BJ (cell line): ENCODE measurements around the gene CS. TPM values are rescaled to one million over a fixed set of nuclear protein-coding genes. Genes with fewer than 3 reads are reported as not detected.
"Not testable (repeated sequence)": the region's sequence is repeated elsewhere in the genome, so short reads cannot be mapped to it uniquely, and the experiment has no call there.

Source experiments
- CTCF ChIA-PET: fragments of 350-600 bp; formaldehyde crosslinking; extraction: SDS; loops from one replicate; lab custom pipeline; 2021; ENCODE audit warnings: antibody characterized with exemption, inconsistent platforms; lab: Yijun Ruan, JAX
- POLR2A ChIA-PET: fragments of 300-600 bp; sonication (Branson Sonifier 250); formaldehyde crosslinking; extraction: SDS; loops from one replicate; lab custom pipeline; 2021; ENCODE audit warnings: antibody characterized with exemption; lab: Charles Lee
- DNase-seq: peaks from one replicate; pipeline ENCODE4 v3.0.0-alpha.2; 2011; ENCODE audit warnings: low read depth
- H3K27me3 ChIP-seq: 2 replicates; pipeline ENCODE4 v1.6.0; 2011; ENCODE audit warnings: low read length; ENCODE audit not compliant: control insufficient read depth, insufficient read depth
- H3K36me3 ChIP-seq: 2 replicates; pipeline ENCODE4 v1.5.1; 2011; ENCODE audit warnings: low read length; ENCODE audit not compliant: control insufficient read depth, insufficient read depth
- H3K4me3 ChIP-seq: 2 replicates; pipeline ENCODE4 v1.5.1; 2011; ENCODE audit warnings: low read depth, mild to moderate bottlenecking, control low read depth, low read length
- polyA plus RNA-seq: library from polyadenylated mRNA; depleted of rRNA; stranded (reverse); fragments of >200 nt; gene quantifications from 2 replicates; pipeline ENCODE4 v1.2.3, GENCODE V29; 2011
- TF ChIP-seq, protein P1 (sequence below): IDR thresholded peaks from 2 replicates; pipeline ENCODE4 v1.5.1; 2011; ENCODE audit warnings: low read depth, mild to moderate bottlenecking, control low read depth, inconsistent platforms, low read length, moderate library complexity; ENCODE audit not compliant: insufficient read depth

The CS gene
- polyA plus RNA-seq, 1 experiment: 150 TPM

DNA sequence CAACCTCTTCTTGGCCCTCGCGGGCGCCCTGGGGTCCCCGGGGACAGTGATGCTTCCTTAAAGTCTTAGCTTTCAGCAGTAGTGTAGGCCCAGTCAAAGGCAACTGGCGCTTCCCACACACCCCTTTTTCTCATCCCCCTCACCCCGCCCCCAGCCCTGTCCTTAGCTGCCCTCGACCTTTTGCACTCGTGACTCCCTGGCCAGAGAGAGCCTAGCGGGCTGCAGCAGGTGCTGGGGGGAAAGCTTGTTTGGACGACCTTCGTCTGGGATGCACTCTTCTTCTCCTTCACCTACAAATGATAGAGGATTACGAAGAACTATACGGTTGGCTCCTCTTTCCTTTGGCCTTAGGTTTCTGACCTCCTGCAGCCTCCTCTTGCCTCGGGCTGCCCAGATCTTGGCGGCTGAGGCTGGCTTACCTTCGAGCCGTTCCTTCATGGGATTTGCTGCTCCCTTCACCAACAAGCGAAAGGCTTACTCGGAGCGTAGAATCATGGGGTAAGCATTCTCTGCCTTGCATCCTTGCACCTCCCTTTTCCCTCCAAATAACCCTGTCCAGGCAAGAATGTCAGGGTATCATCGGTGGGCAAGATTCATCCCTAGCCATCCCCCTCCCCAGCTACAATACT, 32.6 kb downstream of the CS start:
- ChIA-PET CTCF (interaction anchor here (0.6 to 4.4 kb wide), 10 partner anchors 8 to 149 kb away, joined by 3 to 24 read pairs (median 4); partner anchors contain the start of genes ANKRD52, CS, RNF41 and ZC3H10), POLR2A (interaction anchor here (1.2 kb wide), 1 partner anchor 9 kb away, joined by 5 read pairs; the partner anchor contains the start of gene ANKRD52)
- TF ChIP-seq, protein P1, sequence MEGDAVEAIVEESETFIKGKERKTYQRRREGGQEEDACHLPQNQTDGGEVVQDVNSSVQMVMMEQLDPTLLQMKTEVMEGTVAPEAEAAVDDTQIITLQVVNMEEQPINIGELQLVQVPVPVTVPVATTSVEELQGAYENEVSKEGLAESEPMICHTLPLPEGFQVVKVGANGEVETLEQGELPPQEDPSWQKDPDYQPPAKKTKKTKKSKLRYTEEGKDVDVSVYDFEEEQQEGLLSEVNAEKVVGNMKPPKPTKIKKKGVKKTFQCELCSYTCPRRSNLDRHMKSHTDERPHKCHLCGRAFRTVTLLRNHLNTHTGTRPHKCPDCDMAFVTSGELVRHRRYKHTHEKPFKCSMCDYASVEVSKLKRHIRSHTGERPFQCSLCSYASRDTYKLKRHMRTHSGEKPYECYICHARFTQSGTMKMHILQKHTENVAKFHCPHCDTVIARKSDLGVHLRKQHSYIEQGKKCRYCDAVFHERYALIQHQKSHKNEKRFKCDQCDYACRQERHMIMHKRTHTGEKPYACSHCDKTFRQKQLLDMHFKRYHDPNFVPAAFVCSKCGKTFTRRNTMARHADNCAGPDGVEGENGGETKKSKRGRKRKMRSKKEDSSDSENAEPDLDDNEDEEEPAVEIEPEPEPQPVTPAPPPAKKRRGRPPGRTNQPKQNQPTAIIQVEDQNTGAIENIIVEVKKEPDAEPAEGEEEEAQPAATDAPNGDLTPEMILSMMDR: no peak
- peaks cover 1% of the 10 kb centered on the region; the same call in 1 of the 2 replicates for H3K36me3 ChIP-seq
- peak overlapping the region; percentile 78 for H3K4me3 ChIP-seq
- no peak for DNase-seq
- no peaks in the 10 kb centered on the region for H3K27me3 ChIP-seq

DNA sequence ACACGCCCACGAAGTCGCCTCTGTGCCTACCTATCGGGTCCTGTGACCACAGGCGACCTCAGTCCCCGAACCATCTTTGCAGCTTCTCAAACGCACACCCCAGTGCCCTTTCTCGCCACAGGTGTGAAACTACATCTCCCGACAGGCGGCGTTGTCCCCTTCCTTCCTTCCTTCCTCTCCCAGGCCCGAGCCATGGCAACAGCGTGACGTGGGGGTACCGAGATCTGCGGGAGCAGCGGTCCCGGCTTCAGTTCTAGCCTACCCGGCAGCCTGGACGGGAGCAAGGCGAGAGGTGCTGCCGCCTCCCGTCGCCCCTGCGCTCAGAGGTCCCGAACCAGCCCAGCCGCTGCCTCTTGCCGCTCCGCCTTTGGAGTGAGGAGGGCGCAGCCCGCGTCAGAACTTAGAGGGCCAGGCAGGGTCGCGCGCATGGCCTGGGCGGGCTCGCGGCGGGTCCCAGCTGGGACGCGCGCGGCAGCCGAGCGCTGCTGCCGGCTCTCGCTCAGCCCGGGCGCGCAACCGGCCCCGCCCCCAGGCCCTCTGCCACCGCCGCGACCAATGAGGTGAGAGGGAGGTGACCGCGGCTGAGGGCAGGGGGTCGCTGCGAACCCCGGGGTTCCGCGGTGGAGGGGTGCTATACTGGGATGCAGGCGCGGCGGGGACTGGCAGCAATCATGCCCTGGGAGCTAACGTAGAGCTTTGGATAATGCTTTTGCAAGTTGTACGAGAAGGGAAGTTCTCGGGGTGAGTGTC, 33.3 kb downstream of the CS start, which contains the start of gene COQ10A:
TSS of gene COQ10A (plus strand) at position 250 of the 750 bp plus-strand sequence. CDS start at position 427, 177 bp downstream.
- peak; percentile 41 for DNase-seq
- ChIA-PET POLR2A (interaction anchor here (0.6 to 1.2 kb wide), 2 partner anchors 8 to 148 kb away, joined by 4 to 5 read pairs; partner anchors contain the start of gene ANKRD52), CTCF (interaction anchor here (0.6 to 4.4 kb wide), 13 partner anchors 9 to 148 kb away, joined by 3 to 24 read pairs (median 4); partner anchors contain the start of genes ANKRD52, CNPY2, CS and RNF41)
- Histone ChIP-seq H3K36me3 (0 out of 2 replicates have a peak, but pooled peaks cover 1% of the 10 kb centered on the region), H3K4me3 (peak within 1 kb of the TSS; percentile 78), H3K27me3 (no peaks in the 10 kb centered on the region)
- TF ChIP-seq, protein P1: peak; percentile 82

DNA sequence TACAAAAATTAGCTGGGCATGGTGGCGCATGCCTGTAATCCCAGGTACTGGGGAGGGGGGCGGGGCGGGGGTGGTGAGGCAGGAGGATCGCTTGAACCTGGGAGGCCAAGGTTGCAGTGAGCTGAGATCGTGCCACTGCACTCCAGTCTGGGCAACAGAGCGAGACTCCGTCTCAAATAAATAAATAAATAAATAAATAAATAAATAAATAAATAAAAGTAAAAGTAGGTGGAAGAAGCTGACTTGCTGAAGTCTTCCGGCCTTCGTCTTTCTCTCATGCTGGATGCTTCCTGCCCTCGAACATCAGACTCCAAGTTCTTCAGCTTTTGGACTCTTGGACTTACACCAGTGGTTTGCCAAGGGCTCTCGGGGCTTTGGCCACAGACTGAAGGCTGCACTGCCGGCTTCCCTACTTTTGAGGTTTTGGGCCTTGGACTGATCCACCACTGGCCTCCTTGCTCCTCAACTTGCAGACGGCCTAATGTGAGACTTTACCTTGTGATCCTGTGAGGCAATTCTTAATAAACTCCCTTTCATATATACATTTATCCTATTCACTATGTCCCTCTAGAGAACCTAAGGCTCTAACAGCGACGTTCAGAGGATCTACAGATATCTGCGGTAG, 34.0 kb downstream of the CS start:
- ChIA-PET POLR2A (interaction anchor here (0.6 to 1.2 kb wide), 2 partner anchors 8 to 148 kb away, joined by 4 to 5 read pairs; partner anchors contain the start of gene ANKRD52), CTCF (interaction anchor here (1.2 to 4.4 kb wide), 9 partner anchors 8 to 148 kb away, joined by 3 to 24 read pairs (median 5); partner anchors contain the start of genes ANKRD52, CNPY2, CS and RNF41)

DNA sequence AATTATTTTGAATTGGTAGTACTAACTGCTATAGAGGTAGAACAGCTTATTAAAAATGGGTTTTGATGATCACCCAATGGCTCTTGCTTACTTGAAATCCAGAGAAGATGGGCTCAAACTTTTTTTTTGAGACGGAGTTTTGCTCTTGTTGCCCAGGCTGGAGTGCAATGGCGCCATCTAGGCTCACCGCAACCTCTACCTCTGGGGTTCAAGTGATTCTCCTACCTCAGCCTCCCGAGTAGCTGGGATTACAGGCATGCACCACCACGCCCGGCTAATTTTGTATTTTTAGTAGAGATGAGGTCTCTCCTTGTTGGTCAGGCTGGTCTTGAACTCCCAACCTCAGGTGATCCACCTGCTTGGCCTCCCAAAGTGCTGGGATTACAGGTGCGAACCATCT, 37.2 kb downstream of the CS start:
- CTCF ChIA-PET: interaction anchor here (0.9 kb wide), 1 partner anchor 41 kb away, joined by 4 read pairs; the partner anchor contains the start of gene RNF41
- H3K4me3 ChIP-seq, POLR2A ChIA-PET, H3K36me3 ChIP-seq, DNase-seq, H3K27me3 ChIP-seq: not testable (repeated sequence)

More for the DNA sequence above, 34.0 kb downstream of the CS start:
- not testable (repeated sequence) for H3K27me3 ChIP-seq, H3K36me3 ChIP-seq, DNase-seq
- peak overlapping the region; percentile 78 for H3K4me3 ChIP-seq

DNA sequence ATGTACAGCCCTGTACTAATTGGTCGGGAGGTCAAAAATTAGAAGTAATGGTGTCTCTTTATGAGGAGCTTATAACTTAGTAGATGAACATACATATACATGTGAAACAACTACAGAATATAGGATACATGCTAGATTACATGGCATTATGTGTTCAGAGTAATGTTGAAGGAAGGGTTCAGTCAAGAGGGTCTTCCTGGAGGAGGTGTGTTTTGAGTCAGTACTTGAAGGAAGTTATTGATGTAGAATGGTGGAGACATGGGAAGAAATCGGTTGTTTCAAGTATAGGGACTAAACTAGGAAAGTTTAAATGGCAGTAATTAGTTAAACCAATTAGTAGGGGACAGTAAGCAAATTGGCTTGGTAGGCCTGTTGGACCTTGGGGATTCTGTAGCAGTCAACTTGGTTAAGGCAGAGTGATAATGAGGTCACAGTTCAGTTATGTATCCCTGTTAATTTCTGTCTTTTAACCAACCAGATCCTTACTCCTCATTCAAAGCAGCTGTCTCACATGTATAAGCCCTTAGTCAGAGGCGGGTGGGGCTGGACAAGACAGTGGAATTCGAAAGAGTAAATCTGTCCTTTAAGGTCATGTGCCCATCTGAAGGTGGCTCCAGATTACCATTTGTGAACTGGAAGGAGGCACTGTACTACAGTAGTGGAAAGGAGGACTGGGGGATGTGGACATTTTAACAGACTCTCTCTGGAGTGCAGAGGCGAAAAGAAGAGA, 38.5 kb downstream of the CS start:
- Histone ChIP-seq H3K36me3 (0 out of 2 replicates have a peak, but pooled peaks cover 2% of the 10 kb centered on the region), H3K27me3 (no peaks in the 10 kb centered on the region), H3K4me3 (no peak overlapping the region)
- ChIA-PET POLR2A (no interaction called here), CTCF (interaction anchor here (0.5 to 1.9 kb wide), 5 partner anchors 38 to 474 kb away, joined by 3 to 6 read pairs (median 3); partner anchors contain the start of gene SMARCC2)
- TF ChIP-seq, protein P1: no peak
- peak; percentile 79 for DNase-seq
